Naive thymus-derived CD8-positive, alpha-beta T cell (primary cell): Measurements from ENCODE around the gene C9orf78. TPM values are rescaled to one million over a fixed set of nuclear protein-coding genes. Genes with fewer than 3 reads are reported as not detected.

Experiments
- ATAC-seq, 2 donors: fragments of 150-1000 bp; cut with Tn5 transposase in 1 of 2; sonication (Bioruptor Pico), chemical (Tn5 transposase) in 1 of 2; 1 replicate in 1 of 2; 2 replicates in 1 of 2; pipeline ENCODE4 v1.10.0; 2021; ENCODE audit warnings: mild to moderate bottlenecking in 2 of 2, moderate library complexity in 2 of 2
- POLR2A ChIA-PET: fragments of 350-600 bp; sonication (Branson Sonifier 250); formaldehyde crosslinking; loops from one replicate; lab custom pipeline; 2021; ENCODE audit warnings: antibody characterized with exemption; lab: Charles Lee
- DNase-seq, 10 donors: peaks; one replicate each; pipeline versions ENCODE4 v3.0.0 to v3.0.0-alpha.2; 2020 to 2022
- H3K27ac Mint-ChIP-seq, 10 donors: one replicate each; pipeline ENCODE4 v1.8.0; 2020 to 2022; ENCODE audit warnings: mild to moderate bottlenecking in 10 of 10, mixed read lengths in 10 of 10, moderate library complexity in 4 of 10, inconsistent platforms in 1 of 10
- H3K27me3 Mint-ChIP-seq, 5 donors: one replicate each; pipeline ENCODE4 v1.8.0; 2021 to 2022; ENCODE audit warnings: mixed read lengths in 5 of 5
- H3K36me3 Mint-ChIP-seq, 3 donors: one replicate each; pipeline ENCODE4 v1.8.0; 2020 to 2022; ENCODE audit warnings: mixed read lengths in 3 of 3, mild to moderate bottlenecking in 2 of 3, inconsistent platforms in 1 of 3
- H3K4me1 Mint-ChIP-seq, 4 donors: one replicate each; pipeline ENCODE4 v1.8.0; 2021 to 2022; ENCODE audit warnings: mixed read lengths in 4 of 4
- H3K4me3 Mint-ChIP-seq, 10 donors: one replicate each; pipeline ENCODE4 v1.8.0; 2020 to 2022; ENCODE audit warnings: mild to moderate bottlenecking in 10 of 10, mixed read lengths in 10 of 10, moderate library complexity in 6 of 10, inconsistent platforms in 1 of 10
- H3K9me3 Mint-ChIP-seq, 9 donors: one replicate each; pipeline ENCODE4 v1.8.0; 2020 to 2022; ENCODE audit warnings: mixed read lengths in 9 of 9, mild to moderate bottlenecking in 3 of 9, inconsistent platforms in 1 of 9, moderate library complexity in 1 of 9
- polyA plus RNA-seq, 3 donors: library from polyadenylated mRNA; unstranded; fragments of 300-500 nt; fragmentation: Illumina TruSeq; gene quantifications; one replicate each; pipeline ENCODE4 v1.2.3, GENCODE V29; 2021
- total RNA-seq, 8 experiments: library from RNA in 2 of 8; stranded (reverse) in 2 of 8; gene quantifications; one replicate each; pipeline ENCODE4 v1.2.3 and lab custom pipeline; 2021 to 2026

C9orf78 gene
- total and polyA plus RNA-seq, 5 experiments from 2014 or later, result 98.7 to 242 (median 191) TPM

DNA sequence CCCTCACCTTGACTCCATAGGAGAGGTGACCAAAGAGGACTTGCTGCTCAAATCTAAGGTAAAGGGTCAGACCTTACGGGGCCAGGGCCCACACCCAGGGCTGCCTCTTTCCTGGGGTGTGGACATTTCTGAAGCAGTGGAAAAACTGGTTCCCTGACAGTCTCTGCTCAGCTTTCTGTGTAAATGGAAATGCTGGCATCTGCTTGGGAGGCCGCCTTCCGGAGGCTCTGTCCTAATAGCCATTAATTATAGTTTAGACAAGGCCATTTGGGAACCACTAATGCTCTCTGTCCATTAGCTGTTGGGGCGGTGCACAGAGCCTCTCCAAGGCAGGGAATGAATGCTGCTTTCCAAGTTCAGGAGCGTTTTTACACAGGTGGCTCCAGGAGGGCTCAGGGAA lies 17.5 kb upstream of the C9orf78 start:
- Mint-ChIP-seq H3K4me1 (peaks cover 23 to 90% (median 48%) of the 10 kb centered on the region in 4 donors), H3K4me3 (no peak overlapping the region), H3K36me3 (peaks cover 3 to 77% (median 44%) of the 10 kb centered on the region in 3 donors), H3K27ac (no peak overlapping the region), H3K9me3 (no peaks in the 10 kb centered on the region), H3K27me3 (no peaks in the 10 kb centered on the region)
- POLR2A ChIA-PET, result interaction anchor here (1.3 to 3.5 kb wide), 3 partner anchors 8 to 34 kb away, joined by 3 to 10 read pairs (median 5); no protein-coding TSS in a partner anchor
- DNase-seq (no peak), ATAC-seq (no peak)

DNA sequence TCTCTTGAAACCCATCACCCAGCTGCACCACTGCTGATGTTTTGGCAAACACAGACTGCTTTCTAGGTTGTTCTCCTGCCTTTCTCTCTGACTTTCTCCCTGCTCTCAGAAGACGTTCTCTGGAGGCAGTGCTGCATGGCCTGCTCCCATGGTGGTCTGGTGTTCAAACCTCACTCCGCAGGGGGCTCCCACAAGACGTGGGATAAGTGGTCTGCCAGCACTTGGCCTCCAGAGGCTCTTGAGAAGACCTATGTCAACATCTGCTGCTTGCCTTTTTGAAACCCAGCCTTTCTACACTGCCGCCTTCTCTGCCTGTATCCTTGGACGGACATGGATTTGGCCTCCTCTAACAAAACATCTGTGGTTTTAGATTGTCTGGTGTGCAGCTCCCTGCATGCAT lies 16.7 kb upstream of the C9orf78 start:
- no peaks in the 10 kb centered on the region for H3K9me3 Mint-ChIP-seq
- DNase-seq, result no peak
- no peak for ATAC-seq
- POLR2A ChIA-PET, result interaction anchor here (1.1 to 1.8 kb wide), 3 partner anchors 11 to 15 kb away, joined by 4 to 8 read pairs (median 7); no protein-coding TSS in a partner anchor
- H3K4me3 Mint-ChIP-seq, result peak overlapping the region in 1 of 10 donors; percentile 57
- H3K4me1 Mint-ChIP-seq, result peaks cover 22 to 88% (median 47%) of the 10 kb centered on the region in 4 donors
- peak overlapping the region in 8 of 10 donors; percentile 17 to 89 (median 60) for H3K27ac Mint-ChIP-seq
- peaks cover 3 to 72% (median 43%) of the 10 kb centered on the region in 3 donors for H3K36me3 Mint-ChIP-seq
- H3K27me3 Mint-ChIP-seq, result no peaks in the 10 kb centered on the region

DNA sequence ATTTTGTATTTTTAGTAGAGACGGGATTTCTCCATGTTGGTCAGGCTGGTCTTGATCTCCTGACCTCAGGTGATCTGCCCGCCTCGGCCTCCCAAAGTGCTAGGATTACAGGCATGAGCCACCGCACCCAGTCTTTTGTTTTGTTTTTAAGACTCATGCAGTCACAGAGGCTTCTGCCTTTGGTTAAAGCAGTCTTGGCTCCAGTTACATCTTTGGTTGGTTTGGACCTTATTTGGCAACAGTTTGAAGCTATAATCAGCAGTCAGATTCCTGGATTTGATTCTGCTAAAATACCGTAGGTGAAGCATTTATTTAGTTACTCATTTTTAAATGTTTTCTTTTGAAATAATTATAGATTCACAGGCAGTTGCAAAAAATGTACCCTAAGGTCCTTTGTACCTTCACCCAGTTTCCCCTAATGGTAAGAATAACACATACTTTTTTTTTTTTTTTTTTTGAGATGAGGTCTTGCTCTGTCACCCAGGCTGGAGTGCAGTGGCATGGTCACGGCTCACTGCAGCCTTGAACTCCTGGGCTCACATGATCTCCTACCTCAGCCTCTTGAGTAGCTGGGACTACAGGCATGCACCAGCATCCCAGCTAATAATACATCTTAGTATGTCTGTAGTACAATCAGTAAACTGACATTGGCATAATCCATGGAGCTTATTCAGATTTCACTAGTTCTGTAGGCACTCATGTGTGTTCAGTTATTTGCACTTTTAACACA lies 15.9 kb upstream of the C9orf78 start:
- ATAC-seq, result peak in 1 of 2 donors; percentile 19
- Mint-ChIP-seq H3K9me3 (no peaks in the 10 kb centered on the region), H3K4me1 (peaks cover 20 to 83% (median 45%) of the 10 kb centered on the region in 4 donors), H3K27me3 (no peaks in the 10 kb centered on the region), H3K4me3 (no peak overlapping the region), H3K27ac (peak overlapping the region in 6 of 10 donors; percentile 21 to 89 (median 62)), H3K36me3 (peaks cover 3 to 67% (median 41%) of the 10 kb centered on the region in 3 donors)
- DNase-seq, result no peak
- POLR2A ChIA-PET, result interaction anchor here (0.7 to 2.7 kb wide), 6 partner anchors 12 to 251 kb away, joined by 3 to 15 read pairs (median 6); partner anchors contain the start of genes C9orf78 and USP20

DNA sequence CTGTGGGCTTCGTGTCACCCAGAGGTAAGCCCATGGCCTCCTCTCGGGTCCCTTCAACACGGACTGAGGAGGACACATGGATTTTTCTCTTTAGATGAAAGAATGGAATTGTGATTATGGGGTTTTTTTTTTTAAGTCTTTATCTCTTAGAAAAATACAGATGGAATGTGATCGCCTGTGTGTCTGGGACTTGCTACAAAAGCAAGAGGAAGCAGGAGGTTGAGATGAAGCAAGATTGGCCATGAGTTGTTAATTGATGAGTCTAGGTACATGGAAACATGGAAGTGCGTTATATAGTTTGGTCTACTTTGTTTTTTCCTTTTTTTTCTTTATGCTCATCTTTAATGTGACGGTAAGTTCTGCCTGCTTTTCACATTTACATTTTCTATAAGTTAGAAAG lies 14.8 kb upstream of the C9orf78 start:
- no peaks in the 10 kb centered on the region for H3K27me3 Mint-ChIP-seq
- POLR2A ChIA-PET, result interaction anchor here (1.0 to 2.7 kb wide), 4 partner anchors 12 to 16 kb away, joined by 3 to 15 read pairs (median 3); partner anchors contain the start of genes C9orf78 and USP20
- no peak for ATAC-seq

DNA sequence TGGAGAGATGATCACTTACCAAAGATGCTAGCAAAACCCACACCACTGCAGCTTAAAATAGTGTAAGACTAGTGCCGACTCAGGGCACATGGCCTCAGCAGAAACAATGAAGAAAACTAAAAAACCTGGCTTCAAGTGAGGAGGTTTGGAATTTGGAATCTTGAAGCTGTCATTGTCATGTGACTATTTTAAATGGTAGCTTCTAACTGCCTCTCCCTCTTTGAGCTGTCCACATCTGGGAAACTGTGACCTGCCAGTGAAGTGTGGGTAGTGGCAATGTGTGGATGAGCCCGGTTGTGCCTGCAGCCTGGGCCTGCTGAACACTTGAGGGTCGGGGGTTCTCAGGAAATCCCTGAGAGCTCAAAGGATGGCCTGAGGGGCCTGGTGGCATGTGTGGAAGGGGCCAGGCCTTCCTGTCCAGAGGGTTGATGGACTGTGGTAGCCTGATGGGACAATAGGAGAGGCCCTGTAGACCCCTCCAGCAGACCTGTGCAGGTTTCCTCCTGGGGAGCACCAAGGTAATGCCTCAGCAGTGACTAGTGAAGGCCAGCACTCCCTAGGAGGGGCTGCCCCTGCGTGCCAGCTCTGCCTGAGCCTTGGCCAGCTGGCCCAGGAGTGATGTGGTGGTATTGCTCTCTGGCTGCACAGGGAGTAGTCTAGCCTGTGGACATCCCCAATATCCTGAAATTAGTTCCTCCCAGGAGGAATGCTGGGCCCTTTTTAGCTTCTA lies 13.8 kb upstream of the C9orf78 start:
- Mint-ChIP-seq H3K4me1 (peaks cover 16 to 76% (median 34%) of the 10 kb centered on the region in 4 donors), H3K4me3 (no peak overlapping the region), H3K27me3 (no peaks in the 10 kb centered on the region), H3K9me3 (no peaks in the 10 kb centered on the region), H3K36me3 (peaks cover 0 to 57% (median 30%) of the 10 kb centered on the region in 3 donors), H3K27ac (peak overlapping the region in 3 of 10 donors; percentile 24 to 56 (median 43))
- POLR2A ChIA-PET, result interaction anchor here (1.0 to 2.7 kb wide), 5 partner anchors 9 to 17 kb away, joined by 3 to 15 read pairs (median 3); partner anchors contain the start of genes C9orf78 and USP20
- ATAC-seq, result no peak
- DNase-seq, result no peak

More for the DNA sequence above, 14.8 kb upstream of the C9orf78 start:
- Mint-ChIP-seq H3K27ac (peak overlapping the region in 6 of 10 donors; percentile 6 to 83 (median 56)), H3K4me1 (peaks cover 23 to 82% (median 43%) of the 10 kb centered on the region in 4 donors), H3K4me3 (peak overlapping the region in 3 of 10 donors; percentile 27 to 36 (median 35)), H3K36me3 (peaks cover 3 to 60% (median 36%) of the 10 kb centered on the region in 3 donors), H3K9me3 (no peaks in the 10 kb centered on the region)
- DNase-seq, result no peak

DNA sequence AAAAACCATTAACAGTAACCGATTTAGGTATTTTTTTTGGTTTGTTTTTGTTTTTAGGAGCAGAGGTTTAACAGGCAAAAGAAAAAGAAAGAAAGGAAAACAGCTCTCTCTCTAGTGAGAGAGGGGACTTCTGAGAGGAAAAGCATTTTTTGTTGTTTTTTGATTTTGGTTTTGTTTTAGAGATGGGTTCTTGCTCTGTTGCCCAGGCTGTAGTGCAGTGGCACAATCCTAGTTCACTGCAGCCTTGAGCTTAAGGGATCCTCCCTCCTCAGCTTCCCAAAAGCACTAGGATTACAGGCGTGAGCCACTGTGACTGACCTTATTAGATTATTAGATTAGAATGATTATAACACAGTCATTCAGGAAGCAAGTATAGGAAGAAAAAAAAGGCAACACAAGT lies 10.3 kb upstream of the C9orf78 start:
- Mint-ChIP-seq H3K9me3 (no peaks in the 10 kb centered on the region), H3K27me3 (no peaks in the 10 kb centered on the region), H3K36me3 (peaks cover 0 to 48% (median 8%) of the 10 kb centered on the region in 3 donors), H3K4me3 (peak overlapping the region in 7 of 10 donors; percentile 8 to 59 (median 36)), H3K4me1 (peaks cover 11 to 71% (median 33%) of the 10 kb centered on the region in 4 donors), H3K27ac (peak overlapping the region; percentile 59 to 92 (median 86))
- POLR2A ChIA-PET, result interaction anchor here (1.4 to 2.4 kb wide), 2 partner anchors 7 to 18 kb away, joined by 4 to 5 read pairs; no protein-coding TSS in a partner anchor
- ATAC-seq, result peak in 1 of 2 donors; percentile 41
- DNase-seq, result no peak

DNA sequence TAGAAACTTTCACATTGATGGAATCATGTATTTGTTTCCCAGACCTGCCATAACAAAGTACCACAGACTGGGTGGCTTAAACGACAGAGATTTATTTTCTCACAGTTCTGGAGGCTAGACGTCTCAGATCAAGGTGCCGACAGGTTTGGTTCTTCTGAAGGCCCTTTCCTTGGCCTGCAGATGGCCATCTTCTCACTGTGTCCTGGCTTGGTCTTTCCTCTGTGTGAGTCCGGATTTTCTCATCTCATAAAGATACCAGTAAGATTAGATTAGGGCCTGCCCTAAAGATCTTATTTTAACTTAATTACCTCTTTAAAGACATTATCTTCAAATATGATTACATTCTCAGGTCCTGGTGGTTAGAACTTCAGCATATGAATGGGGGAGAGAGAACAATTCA lies 6.0 kb upstream of the C9orf78 start:
- no peak for DNase-seq
- Mint-ChIP-seq H3K27me3 (no peaks in the 10 kb centered on the region), H3K4me3 (peak overlapping the region in 8 of 10 donors; percentile 13 to 96 (median 27)), H3K4me1 (peaks cover 26 to 82% (median 65%) of the 10 kb centered on the region in 4 donors), H3K36me3 (peaks cover 0 to 39% (median 0%) of the 10 kb centered on the region in 3 donors), H3K27ac (peak overlapping the region; percentile 22 to 96 (median 85)), H3K9me3 (no peaks in the 10 kb centered on the region)
- no peak for ATAC-seq
- POLR2A ChIA-PET, result interaction anchor here (8.3 to 12.9 kb wide), 2 partner anchors 26 to 46 kb away, joined by 142 to 166 read pairs; no protein-coding TSS in a partner anchor

DNA sequence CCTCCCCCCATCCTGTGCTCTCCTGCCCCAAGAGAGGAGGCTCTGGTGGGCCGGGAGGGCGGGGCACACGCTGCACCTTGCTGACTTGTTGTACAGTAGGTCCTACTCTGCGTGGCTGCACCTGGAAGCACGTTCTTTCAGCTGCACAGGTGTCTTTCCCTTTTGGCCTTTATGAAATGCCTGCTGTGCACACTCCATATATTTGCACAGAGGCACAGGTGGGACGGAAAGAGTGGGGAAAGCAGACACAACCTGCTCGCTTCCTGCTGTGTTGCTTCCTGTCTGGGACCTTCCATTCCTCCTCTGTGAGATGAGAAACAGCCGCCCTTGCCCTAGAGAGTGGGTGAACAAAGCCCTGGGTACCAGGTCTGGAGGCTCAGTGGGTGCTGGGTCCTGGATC lies 5.0 kb upstream of the C9orf78 start:
- Mint-ChIP-seq H3K27me3 (no peaks in the 10 kb centered on the region), H3K27ac (peak overlapping the region; percentile 19 to 96 (median 86)), H3K4me1 (peaks cover 24 to 74% (median 63%) of the 10 kb centered on the region in 4 donors), H3K36me3 (peaks cover 0 to 38% (median 0%) of the 10 kb centered on the region in 3 donors), H3K4me3 (peak overlapping the region; percentile 32 to 96 (median 61)), H3K9me3 (no peaks in the 10 kb centered on the region)
- ATAC-seq (no peak), DNase-seq (peak in 2 of 10 donors; percentile 27 to 30)
- POLR2A ChIA-PET, result interaction anchor here (0.8 to 12.9 kb wide), 3 partner anchors 9 to 47 kb away, joined by 4 to 166 read pairs (median 142); no protein-coding TSS in a partner anchor

DNA sequence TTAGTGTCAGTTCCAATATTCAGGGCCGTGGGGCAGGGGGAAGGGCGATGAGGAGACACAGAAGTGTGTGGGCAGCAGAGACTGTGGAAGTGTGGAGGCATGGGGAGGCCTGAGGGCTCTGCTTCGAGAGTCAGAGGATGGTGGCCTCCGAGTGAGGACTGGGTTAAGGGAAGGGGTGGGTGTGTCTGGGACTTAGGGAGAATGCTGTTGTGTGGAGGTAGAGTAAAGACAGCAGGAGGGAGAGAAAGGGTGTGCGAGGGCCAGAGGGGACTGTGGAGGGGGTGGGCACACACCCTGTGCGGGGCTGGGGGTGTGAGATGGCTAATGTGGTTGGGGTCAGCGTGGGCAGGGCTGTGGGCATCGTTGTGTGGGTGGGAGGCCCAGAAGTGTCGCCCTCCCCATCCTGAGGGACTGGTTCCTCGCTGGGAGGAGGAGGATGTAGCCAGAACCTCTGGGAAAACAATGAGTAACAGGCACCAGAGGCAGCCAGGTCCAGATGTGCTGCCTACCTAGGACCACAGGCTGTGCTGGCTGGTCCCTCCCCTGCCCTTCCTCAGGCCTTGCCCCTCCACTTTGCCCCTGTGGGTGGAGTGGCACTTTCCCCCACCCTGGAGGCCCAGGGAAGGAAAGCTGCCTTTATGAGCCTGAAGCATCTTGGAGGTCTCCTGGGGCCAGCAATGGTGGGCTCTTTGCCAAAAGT lies 4.4 kb upstream of the C9orf78 start:
- Mint-ChIP-seq H3K36me3 (peaks cover 0 to 41% (median 0%) of the 10 kb centered on the region in 3 donors), H3K4me1 (peaks cover 26 to 73% (median 67%) of the 10 kb centered on the region in 4 donors), H3K4me3 (peak overlapping the region; percentile 50 to 96 (median 82)), H3K27me3 (no peaks in the 10 kb centered on the region), H3K9me3 (no peaks in the 10 kb centered on the region), H3K27ac (peak overlapping the region; percentile 81 to 99 (median 93))
- POLR2A ChIA-PET, result interaction anchor here (0.6 to 12.9 kb wide), 4 partner anchors 9 to 287 kb away, joined by 3 to 166 read pairs (median 73); no protein-coding TSS in a partner anchor
- no peak for ATAC-seq
- no peak for DNase-seq

DNA sequence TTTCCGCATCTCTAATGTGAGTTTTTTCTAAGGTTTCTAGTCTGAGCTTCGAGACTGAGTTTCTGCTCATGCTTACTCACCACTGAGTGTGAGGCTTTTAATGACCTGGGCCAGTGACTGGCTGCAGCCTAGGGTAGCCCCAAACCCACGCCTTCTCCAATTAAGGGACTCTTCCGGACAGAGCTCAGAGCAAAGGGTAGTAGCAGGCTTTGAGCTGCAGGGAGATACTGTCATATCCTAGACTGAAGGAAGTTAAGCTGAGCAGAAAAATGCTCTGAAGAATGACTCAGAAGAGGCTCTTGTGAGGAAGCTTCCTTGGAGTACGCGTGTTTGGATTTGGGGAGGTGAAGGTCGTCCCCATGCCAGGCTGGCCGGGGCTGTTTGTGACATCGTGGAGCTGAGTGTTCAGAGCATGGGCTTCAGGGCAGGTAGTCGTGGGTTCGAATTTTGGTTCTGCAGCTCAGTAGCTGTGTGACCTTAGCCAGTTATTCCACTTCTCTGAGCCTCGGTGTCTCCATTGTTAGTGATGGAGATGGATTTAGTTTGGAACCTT lies 3.7 kb upstream of the C9orf78 start:
- Mint-ChIP-seq H3K27me3 (no peaks in the 10 kb centered on the region), H3K9me3 (no peaks in the 10 kb centered on the region), H3K4me3 (peak overlapping the region; percentile 58 to 96 (median 82)), H3K36me3 (peaks cover 0 to 42% (median 0%) of the 10 kb centered on the region in 3 donors), H3K27ac (peak overlapping the region; percentile 81 to 99 (median 93)), H3K4me1 (peaks cover 30 to 78% (median 73%) of the 10 kb centered on the region in 4 donors)
- DNase-seq, result no peak
- no peak for ATAC-seq
- POLR2A ChIA-PET, result interaction anchor here (0.6 to 12.9 kb wide), 4 partner anchors 12 to 287 kb away, joined by 3 to 166 read pairs (median 72); no protein-coding TSS in a partner anchor
